ENCODE measurements around the gene RGMB. TPM values are rescaled to one million over a fixed set of nuclear protein-coding genes. Genes with fewer than 3 reads are reported as not detected.

Gene RGMB
- polyA plus RNA-seq, 1 donor (not counting 4 experiments of a cell fraction or from before 2014, with no cell fraction given) = 16.3 TPM

DNA sequence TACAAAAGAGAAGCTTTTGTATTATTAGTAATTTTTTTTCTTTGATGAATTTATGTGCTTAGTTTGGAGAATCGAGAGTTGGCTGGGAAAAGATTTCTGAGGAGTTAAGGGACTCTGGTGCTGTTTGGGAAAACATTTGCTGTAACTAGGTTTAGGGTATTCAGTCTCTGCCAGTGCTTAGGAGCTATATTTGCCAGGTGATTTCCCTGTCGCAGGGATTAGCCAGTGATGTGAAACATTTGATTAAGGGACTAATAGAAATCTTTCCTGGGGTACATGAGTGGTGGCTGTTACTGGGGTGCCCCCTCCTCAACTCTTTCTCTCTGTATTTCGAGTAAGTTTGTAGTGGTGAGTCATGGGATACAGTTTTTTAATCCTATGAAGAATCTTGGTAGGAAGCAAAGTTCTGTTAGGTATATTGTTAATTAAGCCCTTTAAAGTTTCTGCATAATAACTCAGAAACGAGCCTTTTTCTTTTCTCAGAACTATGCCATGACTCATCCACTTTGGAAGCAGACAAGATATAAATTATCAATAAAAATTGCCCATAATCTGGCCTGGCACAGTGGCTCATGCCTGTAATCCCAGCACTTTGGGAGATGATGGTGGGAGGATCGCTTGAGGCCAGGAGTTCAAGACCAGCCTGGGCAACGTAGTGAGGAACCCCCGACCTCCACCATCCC, 18.6 kb downstream of the RGMB start:
- FAIRE-seq (no peak), DNase-seq (ENCODE audit: low read depth, low spot score) (no peak)
- Histone ChIP-seq H3K4me1 (ENCODE audit: control insufficient read depth, extremely low read depth, insufficient read depth, low read length) (peaks cover 15% of the 10 kb centered on the region), H3K9ac (ENCODE audit: control insufficient read depth, extremely low read depth, insufficient read depth, low read length) (no peak overlapping the region), H3K27ac (ENCODE audit: control insufficient read depth, insufficient read depth, low read length) (no peak overlapping the region), H3K79me2 (ENCODE audit: control insufficient read depth, insufficient read depth, low read length) (peaks cover 77% of the 10 kb centered on the region), H2AFZ (ENCODE audit: control insufficient read depth, low read length) (no peak overlapping the region), H3K9me3 (ENCODE audit: control insufficient read depth, low read depth, low read length) (no peaks in the 10 kb centered on the region), H3K4me3 (ENCODE audit: control insufficient read depth in 2 of 3, extremely low read depth in 1 of 3, insufficient read depth in 2 of 3, low read depth in 1 of 3, low read length in 3 of 3) (no peak overlapping the region), H3K27me3 (ENCODE audit: control insufficient read depth, extremely low read depth, insufficient read depth, low read length) (no peaks in the 10 kb centered on the region), H3K4me2 (ENCODE audit: control insufficient read depth, extremely low read depth, insufficient read depth, low read depth, low read length) (no peak overlapping the region), H3K36me3 (ENCODE audit: control insufficient read depth in 2 of 2, extremely low read depth in 1 of 2, insufficient read depth in 2 of 2, low read length in 2 of 2) (peaks cover 9 to 19% of the 10 kb centered on the region in 2 experiments), H3K9me1 (ENCODE audit: control insufficient read depth, extremely low read depth, insufficient read depth, low read length) (peaks cover 4% of the 10 kb centered on the region), H4K20me1 (ENCODE audit: control insufficient read depth, extremely low read depth, insufficient read depth, low read length) (no peaks in the 10 kb centered on the region)
- dilution Hi-C loops (cut with MboI; ENCODE audit: extremely low pct_ligation_motif_present, low sequenced_read_pairs) = no loop called here
- TF ChIP-seq, protein P1, sequence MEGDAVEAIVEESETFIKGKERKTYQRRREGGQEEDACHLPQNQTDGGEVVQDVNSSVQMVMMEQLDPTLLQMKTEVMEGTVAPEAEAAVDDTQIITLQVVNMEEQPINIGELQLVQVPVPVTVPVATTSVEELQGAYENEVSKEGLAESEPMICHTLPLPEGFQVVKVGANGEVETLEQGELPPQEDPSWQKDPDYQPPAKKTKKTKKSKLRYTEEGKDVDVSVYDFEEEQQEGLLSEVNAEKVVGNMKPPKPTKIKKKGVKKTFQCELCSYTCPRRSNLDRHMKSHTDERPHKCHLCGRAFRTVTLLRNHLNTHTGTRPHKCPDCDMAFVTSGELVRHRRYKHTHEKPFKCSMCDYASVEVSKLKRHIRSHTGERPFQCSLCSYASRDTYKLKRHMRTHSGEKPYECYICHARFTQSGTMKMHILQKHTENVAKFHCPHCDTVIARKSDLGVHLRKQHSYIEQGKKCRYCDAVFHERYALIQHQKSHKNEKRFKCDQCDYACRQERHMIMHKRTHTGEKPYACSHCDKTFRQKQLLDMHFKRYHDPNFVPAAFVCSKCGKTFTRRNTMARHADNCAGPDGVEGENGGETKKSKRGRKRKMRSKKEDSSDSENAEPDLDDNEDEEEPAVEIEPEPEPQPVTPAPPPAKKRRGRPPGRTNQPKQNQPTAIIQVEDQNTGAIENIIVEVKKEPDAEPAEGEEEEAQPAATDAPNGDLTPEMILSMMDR (optimal IDR thresholded peaks at IDR 0.05 in 1 of 3, IDR thresholded peaks at IDR 0.05 in 1 of 3, conservative IDR thresholded peaks at IDR 0.05 in 1 of 3; ENCODE audit: extremely low read depth in 1 of 3, insufficient read depth in 2 of 3, low read length in 3 of 3) = no peak
- TF ChIP-seq EZH2 (IDR thresholded peaks at IDR 0.05; ENCODE audit: low read length) = no peak

DNA sequence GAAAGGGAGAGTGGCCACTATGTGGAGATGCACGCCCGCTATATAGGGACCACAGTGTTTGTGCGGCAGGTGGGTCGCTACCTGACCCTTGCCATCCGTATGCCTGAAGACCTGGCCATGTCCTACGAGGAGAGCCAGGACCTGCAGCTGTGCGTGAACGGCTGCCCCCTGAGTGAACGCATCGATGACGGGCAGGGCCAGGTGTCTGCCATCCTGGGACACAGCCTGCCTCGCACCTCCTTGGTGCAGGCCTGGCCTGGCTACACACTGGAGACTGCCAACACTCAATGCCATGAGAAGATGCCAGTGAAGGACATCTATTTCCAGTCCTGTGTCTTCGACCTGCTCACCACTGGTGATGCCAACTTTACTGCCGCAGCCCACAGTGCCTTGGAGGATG, 19.8 kb downstream of the RGMB start:
- H3K27me3 ChIP-seq (ENCODE audit: control insufficient read depth, extremely low read depth, insufficient read depth, low read length) = no peaks in the 10 kb centered on the region
- H4K20me1 ChIP-seq (ENCODE audit: control insufficient read depth, extremely low read depth, insufficient read depth, low read length) = no peaks in the 10 kb centered on the region
- FAIRE-seq (no peak), DNase-seq (ENCODE audit: low read depth, low spot score) (no peak)
- dilution Hi-C loops (cut with MboI; ENCODE audit: extremely low pct_ligation_motif_present, low sequenced_read_pairs) = no loop called here
- no peak overlapping the region for H2AFZ ChIP-seq (ENCODE audit: control insufficient read depth, low read length)
- peaks cover 65% of the 10 kb centered on the region for H3K79me2 ChIP-seq (ENCODE audit: control insufficient read depth, insufficient read depth, low read length)
- peaks cover 7% of the 10 kb centered on the region for H3K4me1 ChIP-seq (ENCODE audit: control insufficient read depth, extremely low read depth, insufficient read depth, low read length)
- no peaks in the 10 kb centered on the region for H3K9me1 ChIP-seq (ENCODE audit: control insufficient read depth, extremely low read depth, insufficient read depth, low read length)
- no peak overlapping the region for H3K27ac ChIP-seq (ENCODE audit: control insufficient read depth, insufficient read depth, low read length)
- H3K9me3 ChIP-seq (ENCODE audit: control insufficient read depth, low read depth, low read length) = no peaks in the 10 kb centered on the region
- no peak overlapping the region for H3K4me2 ChIP-seq (ENCODE audit: control insufficient read depth, extremely low read depth, insufficient read depth, low read depth, low read length)
- H3K4me3 ChIP-seq (ENCODE audit: control insufficient read depth in 2 of 3, extremely low read depth in 1 of 3, insufficient read depth in 2 of 3, low read depth in 1 of 3, low read length in 3 of 3) = no peak overlapping the region
- TF ChIP-seq, protein P1 (optimal IDR thresholded peaks at IDR 0.05 in 1 of 3, IDR thresholded peaks at IDR 0.05 in 1 of 3, conservative IDR thresholded peaks at IDR 0.05 in 1 of 3; ENCODE audit: extremely low read depth in 1 of 3, insufficient read depth in 2 of 3, low read length in 3 of 3) = no peak
- TF ChIP-seq EZH2 (IDR thresholded peaks at IDR 0.05; ENCODE audit: low read length) = no peak
- no peak overlapping the region for H3K9ac ChIP-seq (ENCODE audit: control insufficient read depth, extremely low read depth, insufficient read depth, low read length)
- peaks cover 5 to 12% of the 10 kb centered on the region in 2 experiments for H3K36me3 ChIP-seq (ENCODE audit: control insufficient read depth in 2 of 2, extremely low read depth in 1 of 2, insufficient read depth in 2 of 2, low read length in 2 of 2)

All from keratinocyte (primary cell).